T-helper 2 cell (primary cell): ENCODE results near the gene VAV2.
"Not testable (repeated sequence)": the region's sequence is repeated elsewhere in the genome, so short reads cannot be mapped to it uniquely, and the experiment has no call there.

ENCODE experiments used
- DNase-seq, 5 experiments: peaks; one replicate each; pipeline versions ENCODE4 v3.0.0 to v3.0.0-alpha.2; 2012 to 2022

Gene VAV2

DNA sequence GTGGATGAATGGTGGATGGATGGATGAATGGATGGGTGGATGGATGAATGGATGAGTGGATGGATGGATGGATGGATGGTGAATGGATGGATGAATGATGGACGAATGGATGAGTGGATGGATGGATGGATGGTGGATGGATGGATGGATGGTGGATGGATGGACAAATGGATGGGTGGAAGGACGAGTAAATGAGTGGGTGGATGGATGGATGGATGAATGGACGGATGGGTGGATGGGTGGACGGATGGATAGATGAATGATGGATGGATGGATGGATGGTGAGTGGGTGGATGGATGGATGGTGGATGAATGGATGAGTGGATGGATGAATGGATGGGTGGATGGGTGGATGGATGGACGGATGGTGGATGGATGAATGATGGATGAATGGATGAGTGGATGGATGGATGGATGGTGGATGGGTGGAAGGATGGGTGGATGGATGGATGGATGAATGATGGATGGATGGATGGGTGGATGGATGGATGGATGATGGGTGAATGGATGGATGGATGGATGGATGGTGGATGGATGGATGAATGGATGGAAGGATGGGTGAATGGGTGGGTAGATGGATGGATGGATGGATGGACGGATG is 58.6 kb downstream of the VAV2 start:
- DNase-seq, result no peak

DNA sequence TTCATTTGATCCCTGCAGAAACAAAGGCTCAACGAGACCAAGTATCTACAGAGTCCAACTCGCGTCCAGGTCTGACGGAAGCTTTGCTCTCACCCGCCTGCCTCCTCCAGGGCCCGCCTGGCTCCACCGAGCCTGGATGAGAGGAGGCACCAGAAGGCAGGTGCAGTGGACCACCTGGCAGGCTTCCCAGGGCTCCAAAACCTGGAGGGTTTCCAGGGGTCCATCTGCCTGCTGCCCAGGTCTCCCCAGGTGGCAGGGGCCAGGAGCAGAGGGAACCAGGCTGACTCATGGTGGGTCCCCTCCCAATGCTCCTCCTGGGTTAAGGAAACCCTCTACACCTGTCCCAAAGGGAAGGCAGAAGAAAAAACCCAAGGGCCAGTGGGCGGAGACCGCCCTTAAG is 59.5 kb downstream of the VAV2 start:
- DNase-seq, result no peak

GRCh38 chr9:133932181-133932580 is 59.9 kb downstream of the VAV2 start:
- no peak for DNase-seq

GRCh38 chr9:133930682-133931485 is 61.2 kb downstream of the VAV2 start:
- no peak for DNase-seq

- no peak for DNase-seq
These were observed 62.0 kb downstream of the VAV2 start for GRCh38 chr9:133930046-133930681.

DNA sequence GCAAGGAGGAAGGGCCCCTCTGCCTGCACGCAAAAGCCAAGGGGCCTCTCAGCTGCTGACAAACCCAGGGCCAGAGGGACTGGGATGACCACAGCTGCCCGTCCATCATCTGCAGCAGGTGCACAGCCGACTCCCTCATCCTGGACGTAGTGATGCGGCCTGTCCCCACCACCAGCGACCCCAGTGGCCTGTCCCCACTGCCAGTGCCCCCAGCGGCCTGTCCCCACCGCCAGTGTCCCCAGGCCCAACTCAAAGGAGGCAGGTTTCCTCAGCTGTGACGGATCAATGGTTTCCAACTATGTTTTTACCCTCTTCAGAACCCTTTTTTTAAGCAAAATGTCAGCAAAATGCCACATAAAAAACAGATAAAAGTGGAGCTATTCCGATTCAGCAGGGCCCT is 62.5 kb downstream of the VAV2 start:
- DNase-seq, result no peak

DNA sequence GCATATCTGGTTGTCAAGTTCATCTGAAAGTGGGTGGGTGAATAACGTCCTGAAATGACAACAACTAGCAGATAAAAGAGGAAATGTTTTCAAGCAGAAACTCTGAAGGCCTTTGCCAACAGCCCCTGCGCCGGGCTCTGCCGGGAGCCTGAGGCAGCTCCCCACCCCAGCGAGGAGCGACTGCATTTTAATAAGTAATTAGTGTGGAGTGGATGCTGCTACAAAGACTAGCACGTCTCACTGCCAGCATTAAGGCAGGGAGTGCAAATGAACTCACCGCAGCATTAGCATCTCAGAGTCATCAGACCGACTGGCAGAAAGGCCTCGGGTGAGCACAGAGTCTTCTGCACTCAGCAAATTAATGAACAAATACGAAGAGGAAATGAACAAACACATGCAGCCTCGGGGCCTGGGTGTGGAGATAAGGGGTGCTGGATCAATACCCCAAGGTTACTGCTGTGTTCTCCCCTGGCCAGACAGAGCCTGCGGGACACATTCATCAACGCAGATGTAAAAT is 63.8 kb downstream of the VAV2 start:
- DNase-seq, result no peak

- DNase-seq, result no peak
These were observed 65.1 kb downstream of the VAV2 start for GRCh38 chr9:133927041-133927440.

- DNase-seq, result no peak
These were observed 65.8 kb downstream of the VAV2 start for GRCh38 chr9:133926165-133926856.

GRCh38 chr9:133924453-133924852 is 67.7 kb downstream of the VAV2 start:
- DNase-seq, result no peak

DNA sequence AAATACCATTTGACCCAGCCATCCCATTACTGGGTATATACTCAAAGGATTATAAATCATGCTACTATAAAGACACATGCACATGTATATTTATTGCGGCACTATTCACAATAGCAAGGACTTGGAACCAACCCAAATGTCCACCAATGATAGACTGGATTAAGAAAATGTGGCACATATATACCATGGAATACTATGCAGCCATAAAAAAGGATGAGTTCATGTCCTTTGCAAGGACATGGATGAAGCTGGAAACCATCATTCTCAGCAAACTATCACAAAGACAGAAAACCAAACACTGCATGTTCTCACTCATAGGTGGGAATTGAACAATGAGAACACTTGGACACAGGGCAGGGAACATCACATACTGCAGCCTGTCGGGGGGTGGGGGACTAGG is 68.5 kb downstream of the VAV2 start:
- DNase-seq, result not testable (repeated sequence)

GRCh38 chr9:133921866-133922265 is 70.3 kb downstream of the VAV2 start:
- no peak for DNase-seq

GRCh38 chr9:133920471-133920870 is 71.7 kb downstream of the VAV2 start:
- no peak for DNase-seq

DNA sequence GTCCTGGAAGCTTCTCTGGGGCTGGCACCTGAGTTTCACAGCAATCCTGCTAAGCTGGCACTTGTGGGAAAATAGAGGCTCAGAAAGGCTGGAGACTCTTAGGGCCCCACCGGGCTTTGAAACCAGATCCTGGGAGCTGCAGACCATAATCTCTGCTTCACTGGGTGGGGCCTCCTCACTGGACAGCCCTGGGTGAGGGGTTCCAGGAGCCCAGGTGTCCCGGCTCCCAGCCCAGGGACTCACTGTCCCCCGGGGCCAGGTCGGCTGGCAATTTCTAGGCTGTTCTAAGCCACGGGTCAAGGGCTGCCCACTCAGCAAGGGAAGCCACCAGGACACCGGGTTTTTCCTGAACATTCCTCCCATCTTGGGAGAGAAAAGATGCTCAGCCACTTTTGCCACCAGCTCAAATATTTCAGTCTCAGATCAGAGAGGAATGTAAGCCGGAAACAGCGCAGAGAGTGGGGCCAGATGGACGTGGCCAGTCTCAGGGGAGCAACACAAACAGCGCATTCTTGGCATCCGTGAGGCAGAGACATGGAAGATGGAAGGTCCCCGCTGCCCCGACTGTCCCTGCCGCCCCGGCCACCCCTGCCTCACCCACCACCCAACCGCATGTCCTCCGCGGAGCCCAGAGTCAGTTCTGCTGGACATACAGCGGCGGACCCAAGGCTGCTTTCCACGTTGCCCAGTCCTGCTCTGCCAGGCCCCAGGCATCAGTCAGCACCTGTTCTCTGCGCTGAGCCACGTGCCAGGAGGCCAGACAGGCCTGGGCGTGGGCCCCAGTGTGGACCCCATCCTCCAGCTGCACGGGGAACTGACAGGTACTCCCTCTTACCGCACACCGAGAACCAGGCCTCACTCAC is 72.6 kb downstream of the VAV2 start:
- no peak for DNase-seq

DNA sequence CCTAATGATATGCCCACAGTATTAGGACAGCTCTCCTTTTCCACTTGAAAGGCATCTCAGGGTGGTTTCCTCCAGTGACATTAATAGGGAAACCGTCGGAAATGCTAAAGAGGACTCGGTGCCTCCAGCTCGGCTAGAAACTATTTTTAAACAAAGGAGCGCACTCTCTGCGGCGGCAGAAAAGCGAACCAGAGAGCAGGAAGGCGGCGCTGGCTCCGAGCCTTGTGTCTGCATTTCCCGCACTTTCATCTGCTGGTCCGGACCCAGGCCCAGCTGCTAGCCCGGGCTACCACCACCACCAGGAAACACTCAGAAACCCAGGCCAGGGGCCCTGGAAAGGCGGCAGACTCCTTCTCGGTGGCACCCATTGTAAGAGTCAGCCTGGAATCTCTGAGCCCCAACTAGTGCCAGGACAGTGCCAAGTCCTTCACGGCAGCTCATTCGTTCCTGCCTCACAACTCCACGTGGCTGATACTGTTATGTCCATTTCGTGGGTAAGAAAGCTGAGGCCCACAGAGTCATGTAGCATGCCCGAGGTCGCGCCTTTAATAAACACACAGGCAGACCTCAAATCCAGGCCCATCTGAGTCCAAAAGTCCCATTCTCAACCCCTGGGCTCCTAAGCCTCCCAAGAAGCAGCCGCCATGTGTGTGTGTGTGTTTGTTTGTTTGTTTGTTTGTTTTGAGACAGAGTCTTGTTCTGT is 73.9 kb downstream of the VAV2 start:
- no peak for DNase-seq

GRCh38 chr9:133917375-133917774 is 74.7 kb downstream of the VAV2 start:
- no peak for DNase-seq

DNA sequence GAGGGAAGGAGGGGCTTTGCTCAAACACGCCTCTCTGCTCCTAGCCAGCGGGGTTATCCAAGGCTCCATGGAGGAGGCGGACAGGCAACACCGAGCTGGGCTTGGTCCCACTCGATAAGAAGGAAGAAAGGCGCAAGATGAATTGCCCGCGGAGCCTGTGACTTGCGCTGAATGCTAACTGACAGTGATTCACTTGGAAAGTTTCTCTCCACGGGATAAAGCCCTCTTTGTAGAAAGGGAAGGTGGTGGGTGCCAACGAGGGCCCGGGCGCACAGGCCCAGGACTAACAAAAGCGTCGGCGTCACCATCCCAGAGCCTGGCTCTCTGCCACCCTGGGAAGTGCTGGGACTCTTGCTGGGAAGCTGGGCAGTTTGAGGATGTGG is 76.0 kb downstream of the VAV2 start:
- no peak for DNase-seq

GRCh38 chr9:133915534-133916158 is 76.5 kb downstream of the VAV2 start:
- no peak for DNase-seq

- no peak for DNase-seq
These were observed 77.4 kb downstream of the VAV2 start for GRCh38 chr9:133914442-133915342.
